ENCODE measurements around the gene LCN10. TPM values are rescaled to one million over a fixed set of nuclear protein-coding genes. Genes with fewer than 3 reads are reported as not detected.
A peak's percentile ranks its signal among the peaks of the same experiment; 100 is the strongest.

Gene LCN10
- total and polyA plus RNA-seq, 9 of the 15 experiments (the other 6 are each of a cell fraction or from before 2014, with no cell fraction given): 0.10 to 0.21 (median 0.14) TPM; not detected in 6

GRCh38 chr9:136787690-136788400 is 45.1 kb upstream of the LCN10 start (continued):
- TF ChIP-seq KAT8 (IDR thresholded peaks at IDR 0.05; ENCODE audit: low read depth) (no peak), ZNF311 (CRISPR knock-in tag; IDR thresholded peaks at IDR 0.05) (no peak), SUPT5H (IDR thresholded peaks at IDR 0.05) (no peak), CSDE1 (IDR thresholded peaks at IDR 0.05) (no peak), BHLHE40 (IDR thresholded peaks at IDR 0.05; ENCODE audit: low read length) (no peak), CAMTA2 (CRISPR knock-in tag; conservative IDR thresholded peaks at IDR 0.05) (no peak), MYC (IDR thresholded peaks at IDR 0.05; ENCODE audit: low read depth, low read length) (peak; percentile 32; the same call in 1 of the 2 replicates), MYC (CRISPR knock-in tag; IDR thresholded peaks at IDR 0.05; ENCODE audit: borderline replicate concordance, low read depth) (no peak), ATF7 (IDR thresholded peaks at IDR 0.05) (0 out of 2 replicates have a peak, but pooled peaks have one; percentile 56), MAFK (IDR thresholded peaks at IDR 0.05; ENCODE audit: low read length) (no peak), RAD21 (CRISPR knock-in tag; conservative IDR thresholded peaks at IDR 0.05 in 1 of 2, IDR thresholded peaks at IDR 0.05 in 1 of 2) (peak; percentile 87 to 89), CCAR2 (IDR thresholded peaks at IDR 0.05; ENCODE audit: low read depth, low read length) (no peak), HSF4 (CRISPR knock-in tag; IDR thresholded peaks at IDR 0.05; ENCODE audit: borderline replicate concordance) (no peak), ZNF780A (CRISPR knock-in tag; IDR thresholded peaks at IDR 0.05) (no peak), KHSRP (IDR thresholded peaks at IDR 0.05) (no peak), SMARCB1 (IDR thresholded peaks at IDR 0.05; ENCODE audit: insufficient read length, low read depth) (no peak), NCOA4 (IDR thresholded peaks at IDR 0.05; ENCODE audit: partially characterized antibody) (no peak), ETS1 (conservative IDR thresholded peaks at IDR 0.05; ENCODE audit: control insufficient read depth, low read depth, low read length) (no peak), CEBPB (tag; IDR thresholded peaks at IDR 0.05) (no peak), SP1 (CRISPR knock-in tag; IDR thresholded peaks at IDR 0.05) (no peak), ELF4 (CRISPR knock-in tag; IDR thresholded peaks at IDR 0.05) (no peak), ZNF263 (CRISPR knock-in tag; IDR thresholded peaks at IDR 0.05; ENCODE audit: borderline replicate concordance) (no peak; the same call in 1 of the 2 replicates), SMAD2 (IDR thresholded peaks at IDR 0.05; ENCODE audit: low read depth, low read length) (no peak), E2F8 (IDR thresholded peaks at IDR 0.05; ENCODE audit: low read depth, partially characterized antibody) (peak; percentile 52), ZNF282 (CRISPR knock-in tag; IDR thresholded peaks at IDR 0.05) (no peak), SMAD4 (CRISPR knock-in tag; conservative IDR thresholded peaks at IDR 0.05) (peak; percentile 46), USF2 (CRISPR knock-in tag; IDR thresholded peaks at IDR 0.05) (no peak), PYGO2 (tag; IDR thresholded peaks at IDR 0.05) (no peak)
